Spleen (tissue), 13 donors: ENCODE measurements around the gene ATP1A1. TPM values are rescaled to one million over a fixed set of nuclear protein-coding genes. Genes with fewer than 3 reads are reported as not detected.

Experiments used
- DNase-seq: peaks from one replicate; pipeline ENCODE4 v3.0.0-alpha.2; 2020
- H3K27ac ChIP-seq, 8 donors: fragments of 200-600 bp; sonication (generic) in 7 of 8; 1 replicate in 4 of 8; 2 replicates in 4 of 8; pipeline versions ENCODE4 v1.5.0 to v1.8.0; 2016 to 2021; ENCODE audit warnings: inconsistent platforms in 4 of 8, mild to moderate bottlenecking in 4 of 8, moderate library complexity in 1 of 8
- H3K27me3 ChIP-seq, 7 donors: fragments of 200-600 bp; sonication (generic) in 6 of 7; replicated peaks in 1 of 7; 1 replicate in 4 of 7; 2 replicates in 3 of 7; pipeline versions ENCODE4 v1.5.0 to v1.8.0; 2016 to 2021; ENCODE audit warnings: inconsistent platforms in 3 of 7, mild to moderate bottlenecking in 1 of 7
- H3K36me3 ChIP-seq, 6 donors: fragments of 200-600 bp; sonication (generic) in 5 of 6; 1 replicate in 4 of 6; 2 replicates in 2 of 6; pipeline versions ENCODE4 v1.5.0 to v1.8.0; 2016 to 2021; ENCODE audit warnings: inconsistent platforms in 2 of 6
- H3K4me1 ChIP-seq, 6 donors: fragments of 200-600 bp; sonication (generic) in 5 of 6; 1 replicate in 3 of 6; 2 replicates in 3 of 6; pipeline versions ENCODE4 v1.5.0 to v1.8.0; 2016 to 2021; ENCODE audit warnings: inconsistent platforms in 3 of 6
- H3K4me3 ChIP-seq, 8 donors: fragments of 200-600 bp; sonication (generic) in 7 of 8; 1 replicate in 4 of 8; 2 replicates in 4 of 8; pipeline versions ENCODE4 v1.5.0 to v1.8.0; 2016 to 2021; ENCODE audit warnings: inconsistent platforms in 4 of 8, mild to moderate bottlenecking in 4 of 8, moderate library complexity in 2 of 8
- H3K9me3 ChIP-seq, 8 donors: fragments of 200-600 bp; sonication (generic) in 7 of 8; 1 replicate in 4 of 8; 2 replicates in 4 of 8; pipeline versions ENCODE4 v1.5.0 to v1.8.0; 2016 to 2021; ENCODE audit warnings: inconsistent platforms in 4 of 8
- CTCF ChIP-seq, 11 experiments: fragments of 200-600 bp in 7 of 11; fragments of 450-650 bp in 4 of 11; sonication (generic) in 4 of 11; IDR thresholded peaks in 8 of 11; conservative IDR thresholded peaks in 3 of 11; 1 replicate in 7 of 11; 2 replicates in 4 of 11; pipeline versions ENCODE4 v1.4.0 to v1.8.0; 2016 to 2021; ENCODE audit warnings: antibody characterized with exemption in 11 of 11, inconsistent platforms in 4 of 11, mild to moderate bottlenecking in 1 of 11
- POLR2A ChIP-seq, 3 donors: fragments of 450-650 bp; IDR thresholded peaks; one replicate each; pipeline ENCODE4 v1.5.1; 2017; ENCODE audit warnings: antibody characterized with exemption in 3 of 3, mild to moderate bottlenecking in 1 of 3
- POLR2AphosphoS5 ChIP-seq, 3 donors: sonication (generic); formaldehyde crosslinking; IDR thresholded peaks; one replicate each; pipeline ENCODE4 v1.5.1; 2017; ENCODE audit warnings: antibody characterized with exemption in 3 of 3
- WGBS, 5 donors: extraction: QIAGEN DNeasy Blood & Tissue Kit in 3 of 5; methylation state at CpG; one replicate each; pipeline versions ENCODE4 v1.1.5 to v1.1.7; 2013 to 2018; 5-methylcytosine and 5-hydroxymethylcytosine counted together
- intact Hi-C: fragments of 100-400 bp; cut with DNase I; formaldehyde crosslinking; loops from one replicate; pipeline ENCODE4 v1.15.0; 2023; ENCODE audit warnings: low total_unique reads
- long read RNA-seq, 2 donors: transcript quantifications; one replicate each; lab custom pipeline, GENCODE V29; 2026
- polyA plus RNA-seq, 3 donors: library from polyadenylated mRNA; stranded (reverse); fragments of 200-250 nt; gene quantifications; one replicate each; pipeline ENCODE4 v1.2.1, GENCODE V29; 2013
- total RNA-seq, 7 donors: library from RNA; depleted of rRNA in 3 of 7; stranded (reverse); fragments of >200 nt in 3 of 7; fragmentation: NEBNext Ultra II Directional in 4 of 7; extraction: Animal tissue kit (Norgen Biotek cat#: 25700) in 4 of 7; gene quantifications; one replicate each; pipeline versions ENCODE4 v1.1.0 to v1.2.1, GENCODE V29; 2016 to 2021
- donor health status: healthy with polysubstance abuse.
- donor health status: DM: no; HTN: no; CAD: no; lungs with moderate emphysema.
- donor health status: DM: no; HTN: no; CAD: no.
- donor health status: Bipolar disorder and iron deficiency.
- donor health status: healthy.
- donor health status: DM: no; HTN: no; CAD: no.
- donor health status: DM: yes; HTN: yes; CAD: no.

Gene ATP1A1
- total RNA-seq, result 100 to 1,000 TPM; 123 to 209 (median 141) TPM
- polyA plus RNA-seq, result 10 to 100 TPM; 34.5 to 62.0 (median 49.2) TPM
- long read RNA-seq, donor 1, transcript ATP1A1-201 (23 exons, 3,654 nt), result major isoform, 11 of 30 reads
- long read RNA-seq, donor 1, partial matches to known transcripts, result 18 of 30 reads
- long read RNA-seq, donor 1, other reads (novel, unspliced or antisense), result 0 of 30 reads
- long read RNA-seq, donor 2, transcript ATP1A1-201 (23 exons, 3,654 nt), result major isoform, 21 of 43 reads
- long read RNA-seq, donor 2, partial matches to known transcripts, result 22 of 43 reads
- long read RNA-seq, donor 2, other reads (novel, unspliced or antisense), result 0 of 43 reads

- Histone ChIP-seq H3K27me3 (peaks cover 0 to 6% (median 0%) of the 10 kb centered on the region in 7 donors), H3K4me3 (peak within 1 kb of the TSS; percentile 69 to 93 (median 82)), H3K36me3 (no peaks in the 10 kb centered on the region), H3K9me3 (no peaks in the 10 kb centered on the region), H3K27ac (peak within 1 kb of the TSS; percentile 88 to 98 (median 95)), H3K4me1 (peaks cover 29 to 53% (median 47%) of the 10 kb centered on the region in 6 donors)
- intact Hi-C loops, result no loop called here
- peak; percentile 100 for DNase-seq
- 0 to 2% (median 1%) methylated on average over 40 to 78 of the region's 78 CpGs for WGBS, 5 donors
- peak in 3 of 11 experiments; percentile 23 to 35 (median 34) for TF ChIP-seq CTCF (IDR thresholded peaks at IDR 0.05 in 8 of 11, conservative IDR thresholded peaks at IDR 0.05 in 3 of 11)
- peak; percentile 98 to 100 (median 99) for TF ChIP-seq POLR2AphosphoS5 (IDR thresholded peaks at IDR 0.05)
- peak in 2 of 3 donors; percentile 25 to 93 for TF ChIP-seq POLR2A (IDR thresholded peaks at IDR 0.05)
Measured at GRCh38 chr1:116372651-116373430, at the start of gene ATP1A1. TSS of gene ATP1A1 (plus strand) at chr1:116373244. CDS start at chr1:116373512, 268 bp downstream.

GRCh38 chr1:116323491-116323890, 49.6 kb upstream of the ATP1A1 start:
- H3K4me3 ChIP-seq, result no peak overlapping the region
- no peak for DNase-seq
- intact Hi-C loops, result no loop called here
- no peak overlapping the region for H3K27ac ChIP-seq
- no peaks in the 10 kb centered on the region for H3K9me3 ChIP-seq
- H3K4me1 ChIP-seq, result peaks cover 0 to 25% (median 7%) of the 10 kb centered on the region in 6 donors
- TF ChIP-seq POLR2AphosphoS5 (IDR thresholded peaks at IDR 0.05), result no peak
- no peak for TF ChIP-seq CTCF (IDR thresholded peaks at IDR 0.05 in 8 of 11, conservative IDR thresholded peaks at IDR 0.05 in 3 of 11)
- TF ChIP-seq POLR2A (IDR thresholded peaks at IDR 0.05), result no peak
- WGBS, 5 donors, result 92 to 96% (median 93%) methylated on average over 2 of the region's 2 CpGs
- H3K36me3 ChIP-seq, result no peaks in the 10 kb centered on the region
- no peaks in the 10 kb centered on the region for H3K27me3 ChIP-seq

- H3K9me3 ChIP-seq, result no peaks in the 10 kb centered on the region
- intact Hi-C loops, result no loop called here
- TF ChIP-seq CTCF (IDR thresholded peaks at IDR 0.05 in 8 of 11, conservative IDR thresholded peaks at IDR 0.05 in 3 of 11) (no peak), POLR2AphosphoS5 (IDR thresholded peaks at IDR 0.05) (no peak), POLR2A (IDR thresholded peaks at IDR 0.05) (no peak)
- H3K27me3 ChIP-seq, result no peaks in the 10 kb centered on the region
- 83 to 93% (median 86%) methylated on average over 3 of the region's 3 CpGs for WGBS, 5 donors
- peak overlapping the region in 2 of 8 donors; percentile 71 to 78 for H3K27ac ChIP-seq
- peaks cover 0 to 25% (median 7%) of the 10 kb centered on the region in 6 donors for H3K4me1 ChIP-seq
- no peak overlapping the region for H3K4me3 ChIP-seq
- DNase-seq, result no peak
- no peaks in the 10 kb centered on the region for H3K36me3 ChIP-seq
Measured at GRCh38 chr1:116324411-116324810, 48.6 kb upstream of the ATP1A1 start.

GRCh38 chr1:116325104-116325503, 47.9 kb upstream of the ATP1A1 start:
- peaks cover 0 to 25% (median 7%) of the 10 kb centered on the region in 6 donors for H3K4me1 ChIP-seq
- DNase-seq, result no peak
- 69 to 81% (median 75%) methylated on average over 2 of the region's 2 CpGs for WGBS, 5 donors
- no peak overlapping the region for H3K4me3 ChIP-seq
- H3K27me3 ChIP-seq, result no peaks in the 10 kb centered on the region
- no peaks in the 10 kb centered on the region for H3K9me3 ChIP-seq
- no peaks in the 10 kb centered on the region for H3K36me3 ChIP-seq
- intact Hi-C loops, result no loop called here
- peak overlapping the region in 3 of 8 donors; percentile 62 to 78 (median 71) for H3K27ac ChIP-seq
- TF ChIP-seq CTCF (IDR thresholded peaks at IDR 0.05 in 8 of 11, conservative IDR thresholded peaks at IDR 0.05 in 3 of 11) (no peak), POLR2A (IDR thresholded peaks at IDR 0.05) (no peak), POLR2AphosphoS5 (IDR thresholded peaks at IDR 0.05) (no peak)
